ENCODE measurements around the gene RXRB. TPM values are rescaled to one million over a fixed set of nuclear protein-coding genes. Genes with fewer than 3 reads are reported as not detected.

Gene RXRB
- total and polyA plus RNA-seq, 2 of the 13 experiments (the other 11 are each of a cell fraction or from before 2014, with no cell fraction given) = 26.7 to 55.7 TPM

DNA sequence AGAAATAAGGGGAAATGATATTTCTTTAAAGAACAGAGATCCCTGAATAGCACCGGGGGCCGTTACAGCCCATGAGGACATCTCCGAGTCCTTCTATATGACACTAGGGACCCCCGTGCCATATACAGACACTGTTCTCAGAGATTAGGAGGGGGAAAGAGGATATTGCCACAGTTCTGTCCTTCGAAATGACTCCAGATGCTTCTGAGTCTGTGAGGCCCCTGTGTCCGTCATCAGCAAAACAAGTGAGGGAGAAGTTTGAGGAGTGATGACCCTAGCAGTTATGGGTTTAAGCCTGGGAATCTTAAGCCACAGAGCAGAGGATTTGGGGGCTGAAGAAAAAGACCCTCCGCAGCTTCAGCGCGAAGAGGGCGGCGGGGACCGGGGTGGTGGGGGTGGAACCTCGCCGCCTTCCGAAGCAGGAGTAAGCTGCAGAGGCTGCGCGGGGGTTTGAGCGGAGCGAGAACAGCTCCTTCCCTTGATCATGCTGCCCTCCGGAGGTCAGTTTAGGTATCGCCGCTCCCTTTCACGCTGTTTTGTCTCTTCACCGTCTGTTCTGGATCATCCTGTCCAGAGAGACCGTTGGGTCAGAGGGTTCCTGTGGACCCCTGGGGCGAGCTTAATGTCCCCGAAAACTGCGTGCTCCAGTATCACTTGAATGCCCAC, 47.6 kb upstream of the RXRB start (continued):
- TF ChIP-seq, protein P1, sequence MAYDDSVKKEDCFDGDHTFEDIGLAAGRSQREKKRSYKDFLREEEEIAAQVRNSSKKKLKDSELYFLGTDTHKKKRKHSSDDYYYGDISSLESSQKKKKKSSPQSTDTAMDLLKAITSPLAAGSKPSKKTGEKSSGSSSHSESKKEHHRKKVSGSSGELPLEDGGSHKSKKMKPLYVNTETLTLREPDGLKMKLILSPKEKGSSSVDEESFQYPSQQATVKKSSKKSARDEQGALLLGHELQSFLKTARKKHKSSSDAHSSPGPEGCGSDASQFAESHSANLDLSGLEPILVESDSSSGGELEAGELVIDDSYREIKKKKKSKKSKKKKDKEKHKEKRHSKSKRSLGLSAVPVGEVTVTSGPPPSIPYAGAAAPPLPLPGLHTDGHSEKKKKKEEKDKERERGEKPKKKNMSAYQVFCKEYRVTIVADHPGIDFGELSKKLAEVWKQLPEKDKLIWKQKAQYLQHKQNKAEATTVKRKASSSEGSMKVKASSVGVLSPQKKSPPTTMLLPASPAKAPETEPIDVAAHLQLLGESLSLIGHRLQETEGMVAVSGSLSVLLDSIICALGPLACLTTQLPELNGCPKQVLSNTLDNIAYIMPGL (CRISPR knock-in tag; IDR thresholded peaks at IDR 0.05; ENCODE audit: borderline replicate concordance in 1 of 2, low read depth in 1 of 2) = peak; percentile 44 to 91; a peak in 3 of 4 replicates
- TF ChIP-seq, protein P2, sequence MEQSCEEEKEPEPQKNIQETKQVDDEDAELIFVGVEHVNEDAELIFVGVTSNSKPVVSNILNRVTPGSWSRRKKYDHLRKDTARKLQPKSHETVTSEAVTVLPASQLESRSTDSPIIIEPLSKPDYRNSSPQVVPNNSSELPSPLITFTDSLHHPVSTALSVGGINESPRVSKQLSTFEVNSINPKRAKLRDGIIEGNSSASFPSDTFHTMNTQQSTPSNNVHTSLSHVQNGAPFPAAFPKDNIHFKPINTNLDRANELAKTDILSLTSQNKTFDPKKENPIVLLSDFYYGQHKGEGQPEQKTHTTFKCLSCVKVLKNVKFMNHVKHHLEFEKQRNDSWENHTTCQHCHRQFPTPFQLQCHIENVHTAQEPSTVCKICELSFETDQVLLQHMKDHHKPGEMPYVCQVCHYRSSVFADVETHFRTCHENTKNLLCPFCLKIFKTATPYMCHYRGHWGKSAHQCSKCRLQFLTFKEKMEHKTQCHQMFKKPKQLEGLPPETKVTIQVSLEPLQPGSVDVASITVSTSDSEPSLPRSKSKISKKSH (CRISPR knock-in tag; IDR thresholded peaks at IDR 0.05; ENCODE audit: borderline replicate concordance) = 0 out of 2 replicates have a peak, but pooled peaks have one; percentile 6
- TF ChIP-seq SMARCE1 (IDR thresholded peaks at IDR 0.05; ENCODE audit: borderline replicate concordance) = no peak
- TF ChIP-seq TARDBP (CRISPR knock-in tag; IDR thresholded peaks at IDR 0.05) = peak; percentile 18; the same call in 1 of the 2 replicates
- TF ChIP-seq, protein P3, sequence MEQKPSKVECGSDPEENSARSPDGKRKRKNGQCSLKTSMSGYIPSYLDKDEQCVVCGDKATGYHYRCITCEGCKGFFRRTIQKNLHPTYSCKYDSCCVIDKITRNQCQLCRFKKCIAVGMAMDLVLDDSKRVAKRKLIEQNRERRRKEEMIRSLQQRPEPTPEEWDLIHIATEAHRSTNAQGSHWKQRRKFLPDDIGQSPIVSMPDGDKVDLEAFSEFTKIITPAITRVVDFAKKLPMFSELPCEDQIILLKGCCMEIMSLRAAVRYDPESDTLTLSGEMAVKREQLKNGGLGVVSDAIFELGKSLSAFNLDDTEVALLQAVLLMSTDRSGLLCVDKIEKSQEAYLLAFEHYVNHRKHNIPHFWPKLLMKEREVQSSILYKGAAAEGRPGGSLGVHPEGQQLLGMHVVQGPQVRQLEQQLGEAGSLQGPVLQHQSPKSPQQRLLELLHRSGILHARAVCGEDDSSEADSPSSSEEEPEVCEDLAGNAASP (CRISPR knock-in tag; IDR thresholded peaks at IDR 0.05; ENCODE audit: borderline replicate concordance) = peak; percentile 94
- no peak for TF ChIP-seq ZNF788 (CRISPR knock-in tag; IDR thresholded peaks at IDR 0.05; ENCODE audit: borderline replicate concordance)
- TF ChIP-seq HCFC1 (IDR thresholded peaks at IDR 0.05; ENCODE audit: low read depth, low read length) = peak; percentile 36; the same call in 1 of the 2 replicates
- peak; percentile 15; the same call in 1 of the 2 replicates for TF ChIP-seq SIN3B (IDR thresholded peaks at IDR 0.05; ENCODE audit: low read length)
- TF ChIP-seq, protein P4, sequence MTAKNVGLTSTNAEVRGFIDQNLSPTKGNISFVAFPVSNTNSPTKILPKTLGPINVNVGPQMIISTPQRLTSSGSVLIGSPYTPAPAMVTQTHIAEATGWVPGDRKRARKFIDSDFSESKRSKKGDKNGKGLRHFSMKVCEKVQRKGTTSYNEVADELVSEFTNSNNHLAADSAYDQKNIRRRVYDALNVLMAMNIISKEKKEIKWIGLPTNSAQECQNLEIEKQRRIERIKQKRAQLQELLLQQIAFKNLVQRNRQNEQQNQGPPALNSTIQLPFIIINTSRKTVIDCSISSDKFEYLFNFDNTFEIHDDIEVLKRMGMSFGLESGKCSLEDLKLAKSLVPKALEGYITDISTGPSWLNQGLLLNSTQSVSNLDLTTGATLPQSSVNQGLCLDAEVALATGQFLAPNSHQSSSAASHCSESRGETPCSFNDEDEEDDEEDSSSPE (CRISPR knock-in tag; IDR thresholded peaks at IDR 0.05) = peak; percentile 44
- peak; percentile 54; the same call in 1 of the 2 replicates for TF ChIP-seq ATAD3A (CRISPR knock-in tag; IDR thresholded peaks at IDR 0.05)
- TF ChIP-seq, protein P5, sequence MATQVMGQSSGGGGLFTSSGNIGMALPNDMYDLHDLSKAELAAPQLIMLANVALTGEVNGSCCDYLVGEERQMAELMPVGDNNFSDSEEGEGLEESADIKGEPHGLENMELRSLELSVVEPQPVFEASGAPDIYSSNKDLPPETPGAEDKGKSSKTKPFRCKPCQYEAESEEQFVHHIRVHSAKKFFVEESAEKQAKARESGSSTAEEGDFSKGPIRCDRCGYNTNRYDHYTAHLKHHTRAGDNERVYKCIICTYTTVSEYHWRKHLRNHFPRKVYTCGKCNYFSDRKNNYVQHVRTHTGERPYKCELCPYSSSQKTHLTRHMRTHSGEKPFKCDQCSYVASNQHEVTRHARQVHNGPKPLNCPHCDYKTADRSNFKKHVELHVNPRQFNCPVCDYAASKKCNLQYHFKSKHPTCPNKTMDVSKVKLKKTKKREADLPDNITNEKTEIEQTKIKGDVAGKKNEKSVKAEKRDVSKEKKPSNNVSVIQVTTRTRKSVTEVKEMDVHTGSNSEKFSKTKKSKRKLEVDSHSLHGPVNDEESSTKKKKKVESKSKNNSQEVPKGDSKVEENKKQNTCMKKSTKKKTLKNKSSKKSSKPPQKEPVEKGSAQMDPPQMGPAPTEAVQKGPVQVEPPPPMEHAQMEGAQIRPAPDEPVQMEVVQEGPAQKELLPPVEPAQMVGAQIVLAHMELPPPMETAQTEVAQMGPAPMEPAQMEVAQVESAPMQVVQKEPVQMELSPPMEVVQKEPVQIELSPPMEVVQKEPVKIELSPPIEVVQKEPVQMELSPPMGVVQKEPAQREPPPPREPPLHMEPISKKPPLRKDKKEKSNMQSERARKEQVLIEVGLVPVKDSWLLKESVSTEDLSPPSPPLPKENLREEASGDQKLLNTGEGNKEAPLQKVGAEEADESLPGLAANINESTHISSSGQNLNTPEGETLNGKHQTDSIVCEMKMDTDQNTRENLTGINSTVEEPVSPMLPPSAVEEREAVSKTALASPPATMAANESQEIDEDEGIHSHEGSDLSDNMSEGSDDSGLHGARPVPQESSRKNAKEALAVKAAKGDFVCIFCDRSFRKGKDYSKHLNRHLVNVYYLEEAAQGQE (IDR thresholded peaks at IDR 0.05; ENCODE audit: borderline replicate concordance in 1 of 2, low read depth in 1 of 2, low read length in 2 of 2) = no peak
- TF ChIP-seq JUN (CRISPR knock-in tag; IDR thresholded peaks at IDR 0.05) = no peak
- no peak for TF ChIP-seq ZBTB1 (CRISPR knock-in tag; IDR thresholded peaks at IDR 0.05; ENCODE audit: borderline replicate concordance)
- TF ChIP-seq POGZ (CRISPR knock-in tag; IDR thresholded peaks at IDR 0.05) = no peak
- 0 out of 2 replicates have a peak, but pooled peaks have one; percentile 14 for TF ChIP-seq DNMT1 (CRISPR knock-in tag; IDR thresholded peaks at IDR 0.05)
- no peak for TF ChIP-seq RCOR2 (CRISPR knock-in tag; IDR thresholded peaks at IDR 0.05)
- 0 out of 2 replicates have a peak, but pooled peaks have one; percentile 21 for TF ChIP-seq TSC22D2 (CRISPR knock-in tag; IDR thresholded peaks at IDR 0.05; ENCODE audit: borderline replicate concordance)
- TF ChIP-seq, protein P6, sequence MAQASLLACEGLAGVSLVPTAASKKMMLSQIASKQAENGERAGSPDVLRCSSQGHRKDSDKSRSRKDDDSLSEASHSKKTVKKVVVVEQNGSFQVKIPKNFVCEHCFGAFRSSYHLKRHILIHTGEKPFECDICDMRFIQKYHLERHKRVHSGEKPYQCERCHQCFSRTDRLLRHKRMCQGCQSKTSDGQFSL (CRISPR knock-in tag; IDR thresholded peaks at IDR 0.05) = no peak
